Progenitor cell of endocrine pancreas (in vitro differentiated cells): ENCODE data around the gene NT5DC3. TPM values are rescaled to one million over a fixed set of nuclear protein-coding genes. Genes with fewer than 3 reads are reported as not detected.

Experiments used
- DNase-seq: peaks from one replicate; pipeline ENCODE4 v3.0.0; 2021; ENCODE audit warnings: low spot score; ENCODE audit not compliant: unreplicated experiment
- H3K27ac Mint-ChIP-seq: 2 replicates; pipeline ENCODE4 v1.8.0; 2021; ENCODE audit warnings: mild to moderate bottlenecking, moderate library complexity, mixed read lengths
- H3K27me3 Mint-ChIP-seq: 2 replicates; pipeline ENCODE4 v1.8.0; 2021; ENCODE audit warnings: mixed read lengths
- H3K36me3 Mint-ChIP-seq: 2 replicates; pipeline ENCODE4 v1.8.0; 2022; ENCODE audit warnings: mixed read lengths; ENCODE audit not compliant: insufficient read depth
- H3K4me1 Mint-ChIP-seq: 2 replicates; pipeline ENCODE4 v1.8.0; 2021; ENCODE audit warnings: low read depth, mixed read lengths
- H3K4me3 Mint-ChIP-seq: 2 replicates; pipeline ENCODE4 v1.8.0; 2021; ENCODE audit warnings: low read depth, mild to moderate bottlenecking, moderate library complexity, mixed read lengths
- H3K9me3 Mint-ChIP-seq: 2 replicates; pipeline ENCODE4 v1.8.0; 2021; ENCODE audit warnings: low read depth, mixed read lengths
- total RNA-seq: library from RNA; stranded (reverse); gene quantifications from 2 replicates; pipeline ENCODE4 v1.2.1, GENCODE V29; 2021
- TF ChIP-seq, protein P1 (sequence below): fragments of 200-600 bp; sonication (generic); IDR thresholded peaks from one replicate; pipeline ENCODE4 v1.5.0; 2021; ENCODE audit warnings: antibody characterized with exemption, mild to moderate bottlenecking; ENCODE audit not compliant: unreplicated experiment

Gene NT5DC3
- total RNA-seq, 1 donor from 2014 or later: 13.9 TPM

DNA sequence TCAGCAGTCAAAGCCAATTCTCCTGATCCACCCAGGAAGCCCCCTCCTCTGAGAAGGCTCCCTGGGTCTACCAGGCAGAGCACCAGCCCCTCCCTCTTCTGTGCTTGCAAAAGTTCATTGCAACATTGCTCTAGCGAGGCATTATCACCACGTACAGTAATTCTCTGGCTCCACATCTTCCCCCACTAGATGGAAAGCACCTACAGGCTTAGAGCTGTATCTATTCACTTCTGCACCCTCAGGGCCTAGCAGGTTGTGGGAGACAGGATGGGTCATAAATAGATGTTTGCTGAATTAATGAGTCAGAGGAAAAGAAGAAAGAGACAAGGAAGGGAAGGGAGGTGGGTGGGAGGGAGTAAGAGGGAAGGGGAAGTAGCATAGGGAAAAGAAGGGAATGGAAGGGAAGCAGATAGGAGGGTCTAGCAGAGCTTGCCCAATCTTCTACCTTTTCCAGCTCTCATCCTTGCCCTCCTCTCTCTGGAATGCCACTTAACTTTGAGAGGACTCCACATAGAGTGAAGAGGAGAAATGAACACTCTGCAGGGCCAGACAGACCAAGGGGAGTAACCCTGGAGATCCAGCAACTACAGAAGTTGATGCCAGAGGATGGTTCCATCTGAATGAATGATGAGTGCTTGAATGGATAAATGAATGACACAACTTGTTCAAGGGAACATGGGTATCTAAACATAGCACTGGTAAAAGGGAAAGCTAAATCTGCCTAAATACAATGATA lies 42.0 kb upstream of the NT5DC3 start:
- H3K4me1 Mint-ChIP-seq: no peaks in the 10 kb centered on the region
- no peak overlapping the region for H3K4me3 Mint-ChIP-seq
- no peak for DNase-seq
- H3K27ac Mint-ChIP-seq: no peak overlapping the region
- no peaks in the 10 kb centered on the region for H3K36me3 Mint-ChIP-seq
- H3K9me3 Mint-ChIP-seq: no peaks in the 10 kb centered on the region
- TF ChIP-seq, protein P1, sequence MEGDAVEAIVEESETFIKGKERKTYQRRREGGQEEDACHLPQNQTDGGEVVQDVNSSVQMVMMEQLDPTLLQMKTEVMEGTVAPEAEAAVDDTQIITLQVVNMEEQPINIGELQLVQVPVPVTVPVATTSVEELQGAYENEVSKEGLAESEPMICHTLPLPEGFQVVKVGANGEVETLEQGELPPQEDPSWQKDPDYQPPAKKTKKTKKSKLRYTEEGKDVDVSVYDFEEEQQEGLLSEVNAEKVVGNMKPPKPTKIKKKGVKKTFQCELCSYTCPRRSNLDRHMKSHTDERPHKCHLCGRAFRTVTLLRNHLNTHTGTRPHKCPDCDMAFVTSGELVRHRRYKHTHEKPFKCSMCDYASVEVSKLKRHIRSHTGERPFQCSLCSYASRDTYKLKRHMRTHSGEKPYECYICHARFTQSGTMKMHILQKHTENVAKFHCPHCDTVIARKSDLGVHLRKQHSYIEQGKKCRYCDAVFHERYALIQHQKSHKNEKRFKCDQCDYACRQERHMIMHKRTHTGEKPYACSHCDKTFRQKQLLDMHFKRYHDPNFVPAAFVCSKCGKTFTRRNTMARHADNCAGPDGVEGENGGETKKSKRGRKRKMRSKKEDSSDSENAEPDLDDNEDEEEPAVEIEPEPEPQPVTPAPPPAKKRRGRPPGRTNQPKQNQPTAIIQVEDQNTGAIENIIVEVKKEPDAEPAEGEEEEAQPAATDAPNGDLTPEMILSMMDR: no peak
- peaks cover 15% of the 10 kb centered on the region for H3K27me3 Mint-ChIP-seq

DNA sequence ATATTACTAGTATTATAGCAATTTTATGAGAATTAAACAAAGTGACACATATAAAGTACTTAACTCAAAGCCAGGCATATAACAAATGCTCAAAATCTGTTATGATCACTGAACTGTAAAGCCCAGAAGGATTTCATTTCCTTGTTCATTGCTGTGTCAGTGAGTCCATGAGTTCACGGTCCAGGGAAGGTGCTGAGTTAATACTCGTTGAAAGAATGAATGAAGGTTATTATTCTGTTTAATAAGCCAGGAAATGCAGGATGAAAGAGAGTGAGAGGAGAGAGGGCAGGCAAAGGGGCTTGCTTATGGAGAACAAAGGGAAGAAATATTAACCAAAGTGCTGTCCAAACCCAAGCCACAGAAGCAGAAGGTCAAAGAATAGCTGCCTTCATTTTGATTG lies 40.2 kb upstream of the NT5DC3 start:
- no peaks in the 10 kb centered on the region for H3K9me3 Mint-ChIP-seq
- H3K4me1 Mint-ChIP-seq: no peaks in the 10 kb centered on the region
- no peak overlapping the region for H3K4me3 Mint-ChIP-seq
- TF ChIP-seq, protein P1: no peak
- H3K27me3 Mint-ChIP-seq: peaks cover 15% of the 10 kb centered on the region
- H3K27ac Mint-ChIP-seq: no peak overlapping the region
- H3K36me3 Mint-ChIP-seq: no peaks in the 10 kb centered on the region
- no peak for DNase-seq

DNA sequence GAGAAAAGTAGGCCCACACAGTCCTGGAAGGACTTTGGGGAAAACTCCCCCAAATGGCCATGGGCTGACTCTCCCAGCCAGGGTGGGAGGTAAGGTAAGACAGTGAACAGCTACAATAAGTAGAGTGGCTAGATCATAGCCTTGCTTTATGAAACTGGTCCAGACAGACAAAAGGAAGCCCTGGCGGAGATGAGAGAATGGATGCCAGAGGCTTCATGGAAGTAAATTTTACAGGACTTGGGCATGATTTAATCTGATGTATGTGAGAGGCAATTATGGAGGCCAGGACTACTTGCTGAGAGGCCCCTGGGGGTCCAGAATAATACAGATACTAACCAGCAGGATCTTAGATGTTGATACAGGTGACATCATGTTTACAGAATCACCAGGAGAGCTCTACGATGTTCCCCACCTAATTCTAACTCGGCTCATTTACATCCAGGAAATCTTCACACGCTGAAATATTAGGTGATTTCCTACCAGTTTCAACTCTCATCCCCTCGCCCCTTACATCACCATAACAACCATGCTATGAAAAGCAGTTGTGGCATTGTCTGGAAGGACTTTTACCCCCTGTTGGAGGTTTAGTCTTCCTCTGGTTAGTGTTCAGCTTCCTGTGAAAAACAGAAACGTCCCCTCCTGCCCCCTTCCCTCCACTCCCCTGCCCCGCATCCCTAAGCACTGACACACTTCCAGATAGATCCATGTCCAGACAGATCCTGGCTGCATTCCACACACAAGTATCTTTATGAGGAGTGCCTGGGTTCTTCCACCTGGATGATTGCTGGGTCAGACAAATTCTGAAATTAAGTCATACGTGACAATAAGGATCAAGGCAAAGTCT lies 39.5 kb upstream of the NT5DC3 start:
- H3K27ac Mint-ChIP-seq: no peak overlapping the region
- H3K36me3 Mint-ChIP-seq: no peaks in the 10 kb centered on the region
- TF ChIP-seq, protein P1: no peak
- no peak overlapping the region for H3K4me3 Mint-ChIP-seq
- no peaks in the 10 kb centered on the region for H3K9me3 Mint-ChIP-seq
- no peaks in the 10 kb centered on the region for H3K4me1 Mint-ChIP-seq
- H3K27me3 Mint-ChIP-seq: peaks cover 15% of the 10 kb centered on the region
- DNase-seq: no peak

DNA sequence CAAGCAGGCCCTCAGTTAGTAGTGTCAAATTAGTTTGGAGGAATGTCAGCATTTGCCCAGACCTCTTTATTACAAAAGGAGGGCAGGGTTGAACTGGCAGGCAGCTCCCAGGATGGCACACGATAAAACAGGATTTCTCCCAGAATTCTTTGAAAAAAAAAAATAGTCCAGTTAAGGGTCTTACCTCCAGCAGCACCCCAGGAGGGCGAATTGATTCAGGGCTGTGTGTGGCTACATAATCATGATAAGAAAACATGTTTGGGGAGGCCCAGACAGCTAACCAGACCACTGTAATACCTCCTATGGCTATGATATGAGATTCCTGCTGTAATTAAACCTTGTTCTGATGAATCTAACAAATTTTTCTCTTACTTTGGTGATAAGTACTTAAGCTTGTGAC lies 38.8 kb upstream of the NT5DC3 start:
- Mint-ChIP-seq H3K4me1 (no peaks in the 10 kb centered on the region), H3K4me3 (no peak overlapping the region), H3K36me3 (no peaks in the 10 kb centered on the region), H3K27me3 (peaks cover 15% of the 10 kb centered on the region), H3K9me3 (no peaks in the 10 kb centered on the region), H3K27ac (no peak overlapping the region)
- TF ChIP-seq, protein P1: no peak
- DNase-seq: no peak

DNA sequence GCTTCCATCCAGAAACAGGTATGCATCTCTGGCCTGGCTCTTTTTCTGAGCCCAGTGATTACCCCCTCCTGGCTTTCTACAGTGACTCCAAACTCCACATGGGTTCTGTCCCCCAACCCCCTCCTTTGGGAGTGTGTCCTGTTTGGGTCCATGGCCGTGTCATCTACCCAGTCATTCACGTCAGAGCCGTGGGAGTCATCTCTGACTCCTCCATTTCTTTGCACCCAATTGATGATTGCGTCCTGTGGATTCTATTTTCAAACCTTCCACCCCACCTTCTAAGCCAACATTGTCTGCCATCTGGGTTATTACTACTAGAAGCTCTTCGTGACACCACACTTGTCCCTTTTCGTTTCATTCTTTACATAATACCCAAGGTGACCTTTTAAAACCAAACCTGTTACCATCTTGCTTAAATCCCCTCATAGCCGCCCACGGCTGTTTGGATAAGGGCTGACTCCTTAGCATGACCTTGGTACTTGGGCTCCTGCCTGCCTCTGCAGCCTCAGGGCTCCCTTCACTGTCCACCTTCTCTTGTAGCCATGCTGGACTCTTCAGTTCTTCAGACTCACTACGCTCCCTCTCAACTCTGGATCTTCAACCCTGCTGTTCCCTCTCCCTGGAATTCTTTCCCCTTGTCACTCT lies 38.1 kb upstream of the NT5DC3 start:
- Mint-ChIP-seq H3K4me1 (no peaks in the 10 kb centered on the region), H3K27ac (no peak overlapping the region), H3K27me3 (peaks cover 15% of the 10 kb centered on the region), H3K4me3 (no peak overlapping the region), H3K9me3 (no peaks in the 10 kb centered on the region), H3K36me3 (no peaks in the 10 kb centered on the region)
- DNase-seq: no peak
- TF ChIP-seq, protein P1: no peak
